ENCODE measurements around the gene IFNL3. TPM values are rescaled to one million over a fixed set of nuclear protein-coding genes. Genes with fewer than 3 reads are reported as not detected.
"Not testable (repeated sequence)": the region's sequence is repeated elsewhere in the genome, so short reads cannot be mapped to it uniquely, and the experiment has no call there.

The IFNL3 gene
- total RNA-seq, 1 experiment from 2014 or later: not detected

DNA sequence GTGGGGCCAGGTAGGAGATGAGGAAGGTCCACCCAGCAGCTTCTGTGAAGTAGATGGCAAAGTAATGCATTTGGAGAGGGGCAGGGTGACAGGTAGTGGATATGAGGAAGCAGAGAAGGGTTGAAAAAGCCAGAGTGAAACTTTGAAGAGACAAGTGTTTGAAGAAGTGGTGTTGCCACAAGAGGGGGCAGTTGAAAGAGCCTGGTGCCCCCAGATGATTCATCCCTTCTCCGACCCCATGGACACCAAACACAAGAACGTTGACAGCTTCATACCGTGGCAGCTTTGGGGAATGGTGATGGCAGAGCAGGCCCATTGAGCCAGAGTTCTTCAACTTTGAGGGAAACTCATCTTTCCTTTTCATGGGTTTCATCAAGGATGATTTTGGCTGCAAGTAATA is 19.9 kb downstream of the IFNL3 start:
- in situ Hi-C loops (cut with HindIII; ENCODE audit: low sequenced_read_pairs): no loop called here
- DNase-seq (ENCODE audit: low spot score): no peak

DNA sequence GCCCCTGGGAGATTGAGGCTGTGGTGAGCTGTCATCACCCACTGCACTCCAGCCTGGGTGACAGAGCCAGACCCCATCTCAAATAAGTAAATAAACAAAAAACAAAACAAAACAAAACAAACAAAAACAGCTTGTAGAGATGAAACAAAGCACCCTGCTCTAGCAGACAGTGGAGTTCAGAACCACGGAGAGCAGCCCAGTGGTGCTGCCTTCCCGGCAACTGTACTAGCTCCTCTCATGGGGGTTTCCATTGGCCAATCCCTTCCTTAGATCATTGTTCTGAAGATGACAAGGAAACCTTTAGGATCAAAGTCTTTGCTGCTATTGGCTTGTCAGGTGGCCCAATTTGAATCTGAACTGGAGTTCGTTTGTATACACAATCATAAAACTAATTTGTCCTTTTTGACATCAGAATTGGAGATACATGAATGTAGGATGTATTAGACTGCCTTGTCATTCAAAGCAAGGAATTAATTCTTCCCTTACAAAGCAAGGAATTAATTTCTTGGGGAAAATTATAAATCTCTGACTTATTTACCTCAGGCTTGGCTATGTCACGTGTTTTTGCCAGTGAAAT is 21.0 kb downstream of the IFNL3 start:
- DNase-seq (ENCODE audit: low spot score): no peak
- in situ Hi-C loops (cut with HindIII; ENCODE audit: low sequenced_read_pairs): no loop called here

DNA sequence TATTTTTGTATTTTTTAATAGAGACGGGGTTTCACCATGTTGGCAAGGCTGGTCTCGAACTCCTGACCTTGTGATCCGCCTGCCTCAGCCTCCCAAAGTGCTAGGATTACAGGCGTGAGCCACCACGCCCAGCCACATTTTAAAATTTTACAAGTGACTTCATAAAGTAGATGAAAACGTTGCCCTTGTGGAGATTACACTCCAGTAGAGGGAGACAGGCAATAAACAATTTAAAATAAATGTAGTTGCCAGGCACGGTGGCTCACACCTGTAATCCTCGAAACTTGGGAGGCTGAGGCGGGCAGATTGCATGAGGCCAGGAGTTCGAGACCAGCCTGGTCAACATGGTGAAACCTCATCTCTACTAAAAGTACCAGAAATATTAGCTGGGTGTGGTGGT is 25.7 kb downstream of the IFNL3 start:
- DNase-seq (ENCODE audit: low spot score); in situ Hi-C loops (cut with HindIII; ENCODE audit: low sequenced_read_pairs): not testable (repeated sequence)

DNA sequence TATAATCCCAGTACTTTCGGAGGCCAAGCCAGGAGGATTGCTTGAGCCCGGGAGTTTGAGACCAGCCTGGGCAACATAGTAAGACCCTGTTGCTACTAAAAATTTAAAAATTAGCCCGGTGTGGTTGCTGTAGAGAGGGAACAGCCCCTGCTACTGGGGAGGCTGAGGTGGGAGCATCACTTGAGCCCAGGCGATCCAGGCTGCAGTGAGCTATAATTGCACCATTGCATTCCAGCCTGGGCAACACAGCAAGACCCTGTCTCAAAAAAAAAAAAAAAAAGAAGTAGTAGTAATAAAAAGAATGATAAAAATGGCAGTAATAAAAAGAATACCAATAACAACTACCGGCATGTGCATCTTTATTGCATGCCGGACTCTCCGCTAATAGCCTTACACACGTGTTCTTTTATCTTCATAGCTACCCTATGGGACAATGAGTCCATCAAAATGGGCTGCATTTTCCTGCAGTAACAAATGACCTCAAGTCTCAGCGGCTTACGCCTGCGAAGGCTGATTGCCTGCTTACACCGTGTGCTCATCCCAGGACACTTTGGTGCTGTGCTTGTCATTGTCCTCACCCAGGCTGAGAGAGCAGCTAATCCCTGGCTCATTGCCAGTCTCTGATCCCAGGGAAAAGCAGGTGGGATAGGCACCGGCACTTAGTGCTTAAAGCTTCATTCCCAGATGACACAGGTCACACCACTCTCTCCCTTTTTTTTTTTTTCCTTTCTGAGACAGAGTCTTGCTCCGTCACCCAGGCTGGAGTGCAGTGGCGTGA is 26.4 kb downstream of the IFNL3 start:
- no peak for DNase-seq (ENCODE audit: low spot score)
- in situ Hi-C loops (cut with HindIII; ENCODE audit: low sequenced_read_pairs): no loop called here

DNA sequence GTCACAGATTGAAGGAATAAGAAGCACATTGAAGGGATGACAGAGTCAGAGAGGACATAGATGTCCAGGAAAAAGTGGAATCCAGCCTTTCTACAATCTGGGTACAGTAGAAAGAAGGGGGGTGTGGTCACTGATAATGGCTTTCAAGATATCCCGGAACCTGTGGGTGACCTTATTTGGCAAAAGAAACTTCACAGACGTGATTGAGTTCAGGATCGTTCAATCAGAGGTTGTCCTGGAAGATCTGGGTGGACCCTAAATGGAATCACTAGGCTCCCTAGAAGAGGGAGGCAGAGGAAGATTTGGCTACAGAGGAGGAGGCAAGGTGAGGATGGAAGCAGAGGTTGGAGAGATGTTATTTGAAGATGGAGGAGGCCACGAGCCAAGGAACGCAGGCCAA is 27.7 kb downstream of the IFNL3 start:
- in situ Hi-C loops (cut with HindIII; ENCODE audit: low sequenced_read_pairs): no loop called here
- no peak for DNase-seq (ENCODE audit: low spot score)

DNA sequence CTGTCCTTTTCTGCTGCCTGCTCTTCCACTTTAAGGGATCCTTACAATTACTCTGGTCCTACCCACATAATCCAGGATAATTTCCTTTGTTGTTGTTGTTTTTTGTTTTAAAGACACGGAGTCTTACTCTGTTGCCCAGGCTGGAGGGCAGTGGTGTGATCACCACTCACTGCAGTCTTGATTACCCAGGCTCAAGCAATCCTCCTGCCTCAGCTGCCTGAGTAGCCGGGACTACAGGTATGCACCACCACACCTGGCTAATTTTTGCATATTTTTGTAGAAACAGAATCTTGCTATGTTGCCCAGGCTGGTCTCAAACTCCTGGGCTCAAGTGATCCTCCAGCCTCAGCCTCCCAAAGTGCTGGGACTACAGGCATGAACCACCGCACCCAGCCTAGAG is 29.5 kb downstream of the IFNL3 start:
- in situ Hi-C loops (cut with HindIII; ENCODE audit: low sequenced_read_pairs); DNase-seq (ENCODE audit: low spot score): not testable (repeated sequence)

DNA sequence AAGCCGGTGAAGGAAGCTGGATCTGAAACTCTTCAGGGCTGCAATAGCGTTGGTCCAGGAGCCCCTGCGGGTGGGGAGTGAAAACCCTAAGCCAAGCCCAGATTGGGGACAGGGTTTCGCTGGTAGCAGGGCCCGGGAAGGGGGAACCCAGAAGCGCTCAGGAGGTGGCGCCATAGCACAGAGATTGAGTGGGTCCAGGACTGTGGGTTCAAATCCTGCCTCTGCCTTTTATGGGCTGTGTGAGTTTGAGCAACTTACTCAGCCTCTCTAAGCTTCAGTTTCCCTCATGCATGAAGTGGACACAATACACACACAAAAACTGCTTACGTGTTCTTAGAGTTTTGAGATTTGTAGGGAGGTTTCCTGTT is 32.4 kb downstream of the IFNL3 start:
- DNase-seq (ENCODE audit: low spot score): peak; percentile 12
- in situ Hi-C loops (cut with HindIII; ENCODE audit: low sequenced_read_pairs): no loop called here

DNA sequence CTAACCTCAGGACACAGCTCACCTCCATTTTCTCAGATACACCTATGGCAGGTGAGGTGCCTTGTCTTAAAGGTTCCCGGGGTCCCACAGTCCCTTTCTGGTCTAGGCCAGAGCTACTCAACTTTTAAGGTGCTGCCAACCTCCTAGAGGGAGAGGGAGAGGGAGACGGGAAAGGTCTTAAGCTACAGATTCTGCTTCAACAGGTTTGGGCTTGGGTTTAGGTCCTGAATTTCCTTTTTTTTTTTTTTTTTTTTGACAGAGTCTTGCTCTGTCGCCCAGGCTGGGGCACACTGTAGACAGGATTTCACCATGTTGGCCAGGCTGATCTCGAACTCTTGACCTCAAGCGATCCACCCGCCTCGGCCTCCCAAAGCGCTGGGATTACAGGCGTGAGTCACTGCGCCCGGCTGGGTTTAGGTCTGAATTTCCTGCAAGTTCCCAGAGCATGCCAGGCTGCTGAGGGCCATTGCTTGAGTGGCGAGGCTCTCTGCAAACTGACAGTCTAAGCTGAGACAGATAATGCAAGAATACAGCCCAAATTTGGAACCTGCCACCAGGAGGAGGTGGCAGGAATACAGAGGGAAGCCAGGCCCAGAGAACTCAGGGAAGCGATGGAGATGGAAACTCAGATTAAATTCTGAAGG is 33.0 kb downstream of the IFNL3 start:
- in situ Hi-C loops (cut with HindIII; ENCODE audit: low sequenced_read_pairs): no loop called here

DNA sequence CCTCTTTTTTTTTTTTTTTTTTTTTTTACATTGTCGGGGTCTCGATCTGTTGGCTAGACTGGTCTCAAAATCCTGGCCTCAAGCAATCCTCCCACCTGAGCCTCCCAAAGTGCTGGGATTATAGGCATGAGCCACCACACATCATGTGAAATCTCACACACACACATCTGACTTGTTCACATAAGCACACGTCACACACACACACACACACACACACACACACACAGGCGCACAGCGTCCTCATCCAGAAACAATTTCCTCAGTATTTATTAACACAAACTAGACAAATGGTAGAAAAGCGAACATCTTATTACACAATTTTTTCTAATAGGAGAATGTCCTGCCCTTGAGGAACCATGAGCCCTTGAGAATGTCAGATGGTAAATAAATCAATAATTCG is 35.6 kb downstream of the IFNL3 start:
- no peak for DNase-seq (ENCODE audit: low spot score)
- in situ Hi-C loops (cut with HindIII; ENCODE audit: low sequenced_read_pairs): no loop called here

More for the DNA sequence above, 33.0 kb downstream of the IFNL3 start:
- DNase-seq (ENCODE audit: low spot score): no peak

DNA sequence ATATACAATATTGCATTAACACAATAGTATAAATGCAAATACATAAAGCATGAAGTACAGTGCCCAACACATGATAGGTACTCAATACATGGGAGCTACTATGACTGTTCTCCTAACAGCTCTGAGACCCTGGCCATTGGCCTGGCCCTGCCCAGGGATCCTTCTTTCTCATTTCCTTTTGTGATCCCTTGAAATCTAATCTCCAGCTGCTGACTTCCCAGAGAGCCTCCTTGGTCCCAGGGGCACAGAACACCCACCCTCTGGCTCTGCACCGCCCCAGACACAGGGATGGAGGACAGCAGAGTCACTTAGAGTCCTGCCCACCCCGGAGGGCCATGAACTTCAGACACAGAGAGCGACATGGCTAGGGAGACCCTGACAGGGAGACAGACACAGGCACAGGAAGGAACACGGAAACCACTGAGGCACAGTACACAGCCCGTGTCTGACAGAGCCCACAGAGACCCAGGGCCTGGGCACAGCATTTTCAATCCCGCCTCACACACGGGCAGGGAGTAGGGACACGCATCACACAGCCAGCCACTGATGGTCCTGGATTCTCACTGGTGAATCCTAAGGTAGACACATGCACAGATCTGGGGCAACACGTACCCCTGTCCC is 36.5 kb downstream of the IFNL3 start:
- DNase-seq (ENCODE audit: low spot score): no peak
- in situ Hi-C loops (cut with HindIII; ENCODE audit: low sequenced_read_pairs): no loop called here

DNA sequence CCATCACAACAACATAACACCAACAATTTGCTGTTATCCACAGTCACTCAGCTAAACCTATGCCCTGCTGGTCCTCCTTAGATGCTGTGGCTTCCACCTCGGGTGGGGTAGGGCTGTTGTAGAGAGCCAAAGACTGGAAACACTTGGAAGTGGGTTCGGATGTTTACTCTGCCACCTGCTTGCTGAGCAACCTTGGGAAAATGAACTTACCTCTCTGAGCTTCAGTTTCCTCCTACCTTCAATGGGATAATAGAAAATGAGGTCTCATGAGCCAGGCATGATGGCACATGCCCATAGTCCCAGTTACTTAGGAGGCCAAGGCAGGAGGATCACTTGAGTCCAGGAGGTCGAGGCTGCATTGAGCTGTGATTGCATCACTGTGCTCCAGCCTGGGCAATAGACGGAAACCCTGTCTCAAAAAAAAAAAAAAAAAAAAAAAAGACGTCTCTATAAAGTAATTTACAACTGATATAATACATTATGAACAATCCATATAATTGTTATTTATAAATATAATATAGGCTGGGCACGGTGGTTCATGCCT is 37.4 kb downstream of the IFNL3 start:
- in situ Hi-C loops (cut with HindIII; ENCODE audit: low sequenced_read_pairs): no loop called here
- DNase-seq (ENCODE audit: low spot score): no peak

DNA sequence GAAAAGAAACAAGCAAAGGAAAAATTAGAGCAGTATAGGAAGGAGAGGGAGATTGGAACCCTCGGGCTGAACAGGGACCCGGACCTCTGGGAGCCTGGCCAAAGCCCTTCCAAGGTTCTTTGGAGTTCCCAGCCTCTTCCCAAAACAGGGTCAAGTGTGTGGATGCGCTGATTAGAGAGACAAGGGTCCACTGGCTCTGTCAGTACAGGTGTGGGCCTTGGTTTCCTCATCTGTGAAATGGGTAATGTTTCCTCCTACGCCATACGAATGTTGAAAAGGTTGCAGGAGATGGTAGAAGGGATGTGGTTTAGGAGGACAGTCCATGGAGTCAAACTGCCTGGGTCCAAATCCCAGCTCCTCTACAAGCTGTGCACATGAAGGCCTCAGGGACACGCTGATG is 38.7 kb downstream of the IFNL3 start:
- DNase-seq (ENCODE audit: low spot score): no peak
- in situ Hi-C loops (cut with HindIII; ENCODE audit: low sequenced_read_pairs): no loop called here

DNA sequence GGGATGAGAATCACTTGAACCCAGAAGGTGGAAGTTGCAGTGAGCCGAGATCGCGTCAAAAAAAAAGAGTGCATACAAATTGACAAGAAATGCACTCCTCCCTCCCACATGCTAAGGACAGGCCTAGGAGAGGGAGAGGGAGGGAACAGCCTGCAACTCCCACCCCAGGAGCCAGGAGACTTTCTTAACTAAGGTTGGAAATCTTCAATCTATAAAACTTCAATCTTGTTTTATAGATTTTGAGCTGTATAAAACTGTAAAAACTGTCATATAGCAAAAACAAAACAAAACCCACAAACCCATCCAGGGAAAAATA is 39.4 kb downstream of the IFNL3 start:
- in situ Hi-C loops (cut with HindIII; ENCODE audit: low sequenced_read_pairs): no loop called here
- DNase-seq (ENCODE audit: low spot score): no peak

DNA sequence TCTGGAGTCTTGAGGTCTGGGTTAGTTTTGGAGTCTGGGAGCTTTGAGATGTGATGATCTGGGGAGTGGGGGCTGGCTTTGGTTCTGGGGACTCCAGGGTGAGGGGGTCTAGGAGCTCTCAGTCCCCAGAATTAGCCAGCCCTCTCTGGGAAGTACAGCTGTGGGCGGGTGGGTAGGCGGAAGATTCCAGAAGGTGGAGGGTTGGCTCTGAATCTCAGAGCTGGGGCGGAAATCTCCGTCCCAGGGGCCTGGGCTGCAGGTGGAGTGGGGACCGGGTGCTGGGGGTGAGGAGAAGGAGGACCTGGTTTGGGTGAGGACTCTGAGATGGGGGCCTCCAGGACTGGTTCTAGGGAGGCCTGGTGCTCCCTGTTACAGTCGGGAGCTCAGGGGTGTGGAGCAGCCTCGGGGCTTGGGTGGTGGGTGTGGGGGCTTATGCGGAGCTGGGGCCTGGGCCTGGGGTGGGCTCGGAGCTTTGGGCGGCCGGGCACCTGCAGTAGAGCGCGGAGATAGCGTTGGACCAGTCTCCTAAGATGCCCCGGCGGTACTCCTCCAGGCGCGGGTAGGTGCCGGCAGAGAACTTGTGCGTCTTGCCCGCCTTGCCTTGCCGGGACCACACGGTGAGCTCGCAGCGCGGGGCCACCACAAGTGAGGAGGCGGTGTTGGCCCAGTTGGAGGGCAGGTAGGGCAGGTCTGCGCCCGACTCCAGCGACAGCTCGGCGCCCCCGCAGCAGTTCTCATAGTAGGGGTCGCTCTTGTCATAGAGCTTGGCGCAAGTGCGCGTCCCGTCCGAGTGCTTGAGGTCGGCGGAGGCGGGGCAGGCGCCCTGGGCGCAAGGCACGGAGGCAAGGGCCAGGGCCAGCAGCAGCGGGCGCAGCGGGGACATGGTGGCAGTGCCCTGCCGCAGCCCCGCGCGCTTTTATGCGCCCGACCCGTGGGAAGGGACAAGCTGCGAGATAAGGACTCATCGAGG is 41.1 kb downstream of the IFNL3 start, which contains the start of gene SYCN:
Gene SYCN, minus strand, starts transcription at position 892 of the 970 bp plus-strand sequence. Its CDS starts 9 bp downstream, at position 883.
- in situ Hi-C loops (cut with HindIII; ENCODE audit: low sequenced_read_pairs): no loop called here
- DNase-seq (ENCODE audit: low spot score): no peak

DNA sequence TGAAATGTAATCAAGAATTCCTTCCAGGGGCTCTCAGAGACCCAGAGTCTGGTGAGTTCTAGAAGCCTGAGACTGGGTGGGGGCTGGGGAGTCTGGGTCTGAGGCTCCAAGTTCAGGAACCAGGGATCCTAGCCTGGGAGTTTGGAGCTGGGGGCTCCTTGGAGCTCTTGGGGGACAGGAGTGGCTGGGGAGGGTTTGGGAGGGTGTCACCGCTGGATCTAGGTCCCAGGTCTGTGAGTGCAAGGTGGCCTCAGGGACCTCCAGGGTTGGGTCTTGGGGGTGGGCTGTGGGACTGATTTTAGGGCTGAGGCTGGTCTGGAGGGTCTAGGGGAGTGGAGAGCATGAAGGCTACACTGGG is 41.8 kb downstream of the IFNL3 start:
- no peak for DNase-seq (ENCODE audit: low spot score)
- in situ Hi-C loops (cut with HindIII; ENCODE audit: low sequenced_read_pairs): no loop called here

DNA sequence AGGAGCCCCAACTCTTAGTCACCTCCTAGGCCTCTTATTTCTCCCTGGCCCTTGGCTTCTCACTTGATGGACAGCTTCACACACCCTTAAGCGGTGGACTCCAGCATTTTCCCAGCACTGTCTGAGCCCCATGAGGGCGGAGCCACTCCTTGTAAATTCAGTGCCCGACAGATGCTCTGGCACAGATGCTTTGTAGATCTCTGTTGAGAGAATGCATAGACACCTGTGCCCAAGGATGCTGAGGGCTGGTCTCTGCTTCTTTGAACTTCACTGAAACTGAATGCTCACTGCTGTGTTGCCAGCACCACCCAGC is 44.0 kb downstream of the IFNL3 start:
- in situ Hi-C loops (cut with HindIII; ENCODE audit: low sequenced_read_pairs): no loop called here
- DNase-seq (ENCODE audit: low spot score): no peak

DNA sequence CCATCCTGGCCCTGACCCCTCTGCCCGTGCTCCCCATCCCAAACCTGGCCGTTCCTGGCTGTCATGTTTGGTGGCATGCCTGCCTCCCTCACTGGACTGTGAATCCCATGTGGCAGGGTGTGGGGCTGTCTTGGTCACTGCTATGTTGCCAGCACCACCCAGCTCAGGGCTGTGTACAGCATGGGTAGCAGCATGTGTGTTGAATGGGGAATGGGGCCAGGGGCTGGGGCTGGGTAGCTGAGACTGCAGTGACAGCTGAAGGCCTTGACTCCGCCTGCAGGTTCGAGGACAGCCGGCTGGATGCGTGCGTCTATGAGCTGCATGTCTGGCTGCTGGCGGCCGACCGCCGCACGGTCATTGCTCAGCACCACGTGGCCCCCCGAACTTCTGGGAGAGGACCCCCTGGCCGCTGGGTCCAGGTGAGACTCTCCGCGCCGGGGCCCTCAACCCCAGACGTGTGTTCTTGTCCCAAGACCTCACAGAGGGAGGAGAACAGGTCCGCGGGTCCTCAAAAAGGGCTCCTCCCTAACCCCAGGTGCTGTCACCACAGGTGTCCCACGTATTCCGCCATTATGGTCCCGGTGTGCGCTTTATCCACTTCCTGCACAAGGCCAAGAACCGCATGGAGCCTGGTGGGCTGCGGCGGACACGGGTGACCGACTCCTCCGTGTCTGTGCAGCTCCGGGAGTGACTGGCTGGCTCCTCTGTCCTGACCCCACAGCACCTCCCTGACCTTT is 44.6 kb downstream of the IFNL3 start:
- DNase-seq (ENCODE audit: low spot score): no peak
- in situ Hi-C loops (cut with HindIII; ENCODE audit: low sequenced_read_pairs): no loop called here

DNA sequence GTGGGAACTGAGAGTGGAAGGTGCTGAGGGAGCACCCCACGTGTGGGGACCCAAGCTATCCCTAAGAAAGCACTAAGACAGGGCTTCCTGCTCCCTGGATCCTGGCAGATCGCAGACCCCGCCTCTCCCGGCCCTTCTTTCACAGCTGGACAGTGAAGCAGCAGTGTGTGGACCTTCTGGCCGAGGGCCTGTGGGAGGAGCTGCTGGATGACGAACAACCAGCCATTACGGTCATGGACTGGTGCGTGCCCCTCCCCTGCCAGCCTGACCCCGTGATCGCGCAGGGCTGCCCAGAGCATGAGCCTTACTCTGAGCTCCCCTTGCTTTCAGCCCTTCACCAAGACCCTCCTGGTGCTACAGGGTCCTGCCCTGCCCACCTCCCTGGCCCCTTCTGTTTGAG is 45.8 kb downstream of the IFNL3 start:
- in situ Hi-C loops (cut with HindIII; ENCODE audit: low sequenced_read_pairs): no loop called here

DNA sequence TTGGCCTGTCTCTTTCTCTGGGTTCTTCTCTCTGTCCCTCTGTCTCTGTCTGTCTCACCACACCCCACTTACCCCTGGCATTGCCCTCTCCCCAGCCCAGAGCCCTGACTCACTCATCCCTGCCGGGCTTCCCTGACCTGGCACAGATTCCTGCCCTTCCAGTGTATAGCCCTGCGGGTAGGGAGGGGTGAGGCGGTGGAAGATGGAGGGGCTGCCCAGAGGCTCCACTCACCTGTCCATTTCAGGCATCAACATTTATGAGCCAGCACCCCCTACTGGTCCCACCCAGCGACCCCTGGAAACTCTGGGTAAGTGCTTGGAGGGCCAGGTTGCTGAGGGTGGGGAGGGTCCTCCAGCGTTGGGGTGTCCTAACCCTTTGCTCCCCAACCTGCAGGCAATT is 47.0 kb downstream of the IFNL3 start:
- in situ Hi-C loops (cut with HindIII; ENCODE audit: low sequenced_read_pairs): no loop called here

More for the DNA sequence above, 45.8 kb downstream of the IFNL3 start:
- DNase-seq (ENCODE audit: low spot score): no peak

More for the DNA sequence above, 47.0 kb downstream of the IFNL3 start:
- DNase-seq (ENCODE audit: low spot score): no peak

Data from G401 (cell line).